Fibroblast of lung (primary cell): ENCODE results near the gene AHCYL2. TPM values are rescaled to one million over a fixed set of nuclear protein-coding genes. Genes with fewer than 3 reads are reported as not detected.

Source experiments
- DNase-seq, 2 donors: peaks; one replicate each; pipeline versions ENCODE4 v3.0.0 to v3.0.0-alpha.2; 2010; ENCODE audit warnings: low read depth in 2 of 2
- H2AFZ ChIP-seq: 2 replicates; pipeline ENCODE4 v1.5.1; 2012; ENCODE audit warnings: low read length, control low read depth, inconsistent platforms
- H3K27ac ChIP-seq: 2 replicates; pipeline ENCODE4 v1.5.1; 2011; ENCODE audit warnings: low read length, control low read depth; ENCODE audit not compliant: insufficient read depth
- H3K27me3 ChIP-seq: 2 replicates; pipeline ENCODE4 v1.5.1; 2011; ENCODE audit warnings: mild to moderate bottlenecking, low read length; ENCODE audit not compliant: control insufficient read depth, insufficient read depth
- H3K36me3 ChIP-seq: 2 replicates; pipeline ENCODE4 v1.5.1; 2011; ENCODE audit warnings: low read length; ENCODE audit not compliant: control insufficient read depth, insufficient read depth
- H3K4me1 ChIP-seq: 2 replicates; pipeline ENCODE4 v1.5.1; 2011; ENCODE audit warnings: low read length; ENCODE audit not compliant: control insufficient read depth, insufficient read depth; ENCODE audit errors: extremely low read depth
- H3K4me2 ChIP-seq: 2 replicates; pipeline ENCODE4 v1.5.1; 2011; ENCODE audit warnings: low read length, control low read depth; ENCODE audit not compliant: insufficient read depth; ENCODE audit errors: extremely low read depth
- H3K4me3 ChIP-seq, 4 experiments: fragments of 200-600 bp in 1 of 4; sonication (generic) in 1 of 4; replicated peaks in 1 of 4; 2 replicates each; pipeline ENCODE4 v1.5.1; 2011 to 2016; ENCODE audit warnings: low read length in 4 of 4, low read depth in 3 of 4, mild to moderate bottlenecking in 3 of 4, control low read depth in 2 of 4, inconsistent platforms in 1 of 4, mixed read lengths in 1 of 4; ENCODE audit not compliant: insufficient read depth in 1 of 4; ENCODE audit errors: control extremely low read depth in 1 of 4
- H3K79me2 ChIP-seq: 2 replicates; pipeline ENCODE4 v1.5.1; 2012; ENCODE audit warnings: mild to moderate bottlenecking, low read length, inconsistent platforms; ENCODE audit not compliant: control insufficient read depth, insufficient read depth
- H3K9ac ChIP-seq: 2 replicates; pipeline ENCODE4 v1.5.1; 2011; ENCODE audit warnings: mild to moderate bottlenecking, low read length, control low read depth; ENCODE audit not compliant: insufficient read depth
- H3K9me3 ChIP-seq: 2 replicates; pipeline ENCODE4 v1.5.1; 2012; ENCODE audit warnings: low read depth, low read length; ENCODE audit not compliant: control insufficient read depth, insufficient read depth
- H4K20me1 ChIP-seq: 2 replicates; pipeline ENCODE4 v1.5.1; 2011; ENCODE audit warnings: low read length; ENCODE audit not compliant: control insufficient read depth, insufficient read depth; ENCODE audit errors: extremely low read depth
- CTCF ChIP-seq, 2 donors: IDR thresholded peaks in 1 of 2; conservative IDR thresholded peaks in 1 of 2; 1 replicate in 1 of 2; 2 replicates in 1 of 2; pipeline ENCODE4 v1.5.1; 2011 to 2012; ENCODE audit warnings: low read length in 2 of 2, control low read depth in 1 of 2, inconsistent platforms in 1 of 2, low read depth in 1 of 2, mild to moderate bottlenecking in 1 of 2
- EZH2 ChIP-seq: IDR thresholded peaks from 2 replicates; pipeline ENCODE4 v1.5.1; 2012; ENCODE audit warnings: low read length, control low read depth, mild to moderate bottlenecking; ENCODE audit errors: missing control alignments
- polyA plus RNA-seq, 2 donors: library from polyadenylated mRNA; depleted of rRNA in 1 of 2; stranded (reverse) in 1 of 2; unstranded in 1 of 2; fragments of >200 nt; gene quantifications; 2 replicates each; pipeline ENCODE4 v1.2.1, GENCODE V29; 2011 to 2012; ENCODE audit warnings: missing spikeins in 1 of 2
- total RNA-seq: library from RNA; depleted of rRNA; stranded (reverse); fragments of >200 nt; gene quantifications from 2 replicates; pipeline ENCODE4 v1.2.1, GENCODE V29; 2014

AHCYL2 gene
- total and polyA plus RNA-seq, 2 donors (not counting 1 experiment from before 2014, with no cell fraction given), result 8.7 to 11.9 TPM

GRCh38 chr7:129338450-129338849, 113.6 kb downstream of the AHCYL2 start:
- Histone ChIP-seq H3K79me2 (no peaks in the 10 kb centered on the region), H3K27me3 (no peaks in the 10 kb centered on the region), H3K4me1 (no peaks in the 10 kb centered on the region), H3K9me3 (no peaks in the 10 kb centered on the region), H3K9ac (no peak overlapping the region), H3K27ac (no peak overlapping the region), H3K4me2 (no peak overlapping the region), H3K36me3 (no peaks in the 10 kb centered on the region), H2AFZ (no peak overlapping the region), H4K20me1 (no peaks in the 10 kb centered on the region), H3K4me3 (no peak overlapping the region)
- TF ChIP-seq EZH2 (no peak), CTCF (conservative IDR thresholded peaks at IDR 0.05 in 1 of 2, IDR thresholded peaks at IDR 0.05 in 1 of 2; ENCODE audit: low read depth in 1 of 2, low read length in 2 of 2) (no peak)
- DNase-seq, result no peak

GRCh38 chr7:129341212-129341611, 116.4 kb downstream of the AHCYL2 start:
- no peaks in the 10 kb centered on the region for H3K79me2 ChIP-seq
- no peaks in the 10 kb centered on the region for H3K27me3 ChIP-seq
- DNase-seq, result no peak
- no peak overlapping the region for H3K4me2 ChIP-seq
- no peak overlapping the region for H3K4me3 ChIP-seq
- H3K9ac ChIP-seq, result no peak overlapping the region
- H3K27ac ChIP-seq, result no peak overlapping the region
- H3K9me3 ChIP-seq, result no peaks in the 10 kb centered on the region
- no peak overlapping the region for H2AFZ ChIP-seq
- no peak for TF ChIP-seq CTCF (conservative IDR thresholded peaks at IDR 0.05 in 1 of 2, IDR thresholded peaks at IDR 0.05 in 1 of 2; ENCODE audit: low read depth in 1 of 2, low read length in 2 of 2)
- TF ChIP-seq EZH2, result no peak
- H3K4me1 ChIP-seq, result no peaks in the 10 kb centered on the region
- H4K20me1 ChIP-seq, result no peaks in the 10 kb centered on the region
- H3K36me3 ChIP-seq, result no peaks in the 10 kb centered on the region

- H3K4me2 ChIP-seq, result no peak overlapping the region
- TF ChIP-seq CTCF (conservative IDR thresholded peaks at IDR 0.05 in 1 of 2, IDR thresholded peaks at IDR 0.05 in 1 of 2; ENCODE audit: low read depth in 1 of 2, low read length in 2 of 2) (no peak), EZH2 (no peak)
- H3K27me3 ChIP-seq, result no peaks in the 10 kb centered on the region
- H3K4me1 ChIP-seq, result no peaks in the 10 kb centered on the region
- no peak for DNase-seq
- no peaks in the 10 kb centered on the region for H3K9me3 ChIP-seq
- no peak overlapping the region for H3K27ac ChIP-seq
- no peaks in the 10 kb centered on the region for H3K79me2 ChIP-seq
- H4K20me1 ChIP-seq, result no peaks in the 10 kb centered on the region
- no peak overlapping the region for H3K4me3 ChIP-seq
- no peak overlapping the region for H2AFZ ChIP-seq
- no peaks in the 10 kb centered on the region for H3K36me3 ChIP-seq
- H3K9ac ChIP-seq, result no peak overlapping the region
These were observed 117.3 kb downstream of the AHCYL2 start for GRCh38 chr7:129341816-129342806.
